ENCODE results near the gene NECAP2.
A peak's percentile ranks its signal among the peaks of the same experiment; 100 is the strongest.

The NECAP2 gene, protein sequence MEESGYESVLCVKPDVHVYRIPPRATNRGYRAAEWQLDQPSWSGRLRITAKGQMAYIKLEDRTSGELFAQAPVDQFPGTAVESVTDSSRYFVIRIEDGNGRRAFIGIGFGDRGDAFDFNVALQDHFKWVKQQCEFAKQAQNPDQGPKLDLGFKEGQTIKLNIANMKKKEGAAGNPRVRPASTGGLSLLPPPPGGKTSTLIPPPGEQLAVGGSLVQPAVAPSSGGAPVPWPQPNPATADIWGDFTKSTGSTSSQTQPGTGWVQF

DNA sequence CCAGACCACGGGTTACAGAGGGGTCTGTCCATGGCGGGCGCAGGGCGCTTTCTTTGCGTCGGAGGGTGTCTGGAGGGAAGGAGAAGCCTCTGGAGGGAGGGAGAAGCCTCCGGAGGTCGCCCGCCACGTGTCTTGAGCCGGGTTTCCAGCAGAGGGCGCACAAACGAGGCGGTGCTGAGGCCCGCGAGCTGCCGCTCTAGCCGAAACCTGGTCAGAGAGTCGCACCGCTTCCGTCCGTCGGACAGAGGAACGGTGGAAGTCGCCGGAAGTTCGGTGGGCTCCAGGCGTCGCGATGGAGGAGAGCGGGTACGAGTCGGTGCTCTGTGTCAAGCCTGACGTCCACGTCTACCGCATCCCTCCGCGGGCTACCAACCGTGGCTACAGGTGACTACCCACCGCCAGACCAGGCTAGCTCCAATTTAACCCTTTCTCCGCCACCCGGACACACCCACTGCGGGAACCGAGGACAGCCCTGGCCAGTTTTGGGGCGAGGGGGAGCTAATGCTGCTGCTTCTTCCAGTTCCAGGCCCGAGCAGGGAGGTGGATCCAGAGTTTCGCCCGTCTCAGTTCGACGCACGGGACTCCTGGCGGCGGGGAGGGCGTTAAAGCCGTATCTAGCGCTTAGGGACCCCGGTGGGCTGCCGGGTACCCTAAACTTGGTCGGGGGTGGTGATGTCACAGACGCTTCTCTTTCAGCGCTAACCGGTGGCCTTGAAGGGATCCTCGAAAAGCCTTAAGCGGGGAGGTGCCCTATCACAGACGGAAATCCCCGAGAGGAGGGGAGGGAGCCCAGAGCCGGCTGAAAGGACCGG is at the start of gene NECAP2:
NECAP2 (plus strand) TSS at position 255 of the 812 bp plus-strand sequence; CDS start at position 293, 38 bp downstream.
- peak; percentile 97 for DNase-seq (ENCODE audit: low spot score)

DNA sequence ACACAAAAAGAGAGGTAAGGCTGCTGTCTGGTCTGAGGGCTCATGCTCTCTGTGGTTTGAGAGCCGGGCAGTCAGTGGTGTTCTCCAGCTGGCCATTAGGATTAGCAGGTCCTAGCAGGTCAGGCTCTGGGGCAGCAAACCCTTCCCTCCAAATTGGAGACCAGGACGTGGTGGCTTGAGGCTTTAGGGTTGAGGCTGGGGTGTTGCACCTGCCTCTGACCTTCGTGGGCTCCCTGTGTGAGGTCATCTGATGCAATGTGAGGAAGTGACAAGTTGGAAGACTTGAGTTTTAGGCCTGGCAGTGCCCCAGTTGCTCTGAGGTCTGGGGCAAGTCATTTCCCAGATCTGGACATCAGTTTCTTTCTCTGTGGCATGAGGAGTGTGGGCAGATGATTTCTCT is 49.1 kb upstream of the NECAP2 start:
- DNase-seq (ENCODE audit: low spot score), result no peak

GRCh38 chr1:16392740-16393569 is 47.6 kb upstream of the NECAP2 start:
- DNase-seq (ENCODE audit: low spot score), result no peak

- peak; percentile 37 for DNase-seq (ENCODE audit: low spot score)
Measured at GRCh38 chr1:16393570-16394521, 46.7 kb upstream of the NECAP2 start.

- DNase-seq (ENCODE audit: low spot score), result no peak
Measured at GRCh38 chr1:16394977-16395376, 45.5 kb upstream of the NECAP2 start.

GRCh38 chr1:16396591-16396990 is 43.9 kb upstream of the NECAP2 start:
- DNase-seq (ENCODE audit: low spot score), result no peak

GRCh38 chr1:16397120-16397519 is 43.4 kb upstream of the NECAP2 start:
- DNase-seq (ENCODE audit: low spot score), result no peak

GRCh38 chr1:16398371-16398953 is 42.1 kb upstream of the NECAP2 start:
- no peak for DNase-seq (ENCODE audit: low spot score)

GRCh38 chr1:16402742-16403141 is 37.8 kb upstream of the NECAP2 start:
- DNase-seq (ENCODE audit: low spot score), result no peak

GRCh38 chr1:16405441-16405840 is 35.1 kb upstream of the NECAP2 start:
- no peak for DNase-seq (ENCODE audit: low spot score)

- no peak for DNase-seq (ENCODE audit: low spot score)
Measured at GRCh38 chr1:16406868-16407267, 33.7 kb upstream of the NECAP2 start.

GRCh38 chr1:16409536-16410152 is 30.9 kb upstream of the NECAP2 start:
- DNase-seq (ENCODE audit: low spot score), result no peak

DNA sequence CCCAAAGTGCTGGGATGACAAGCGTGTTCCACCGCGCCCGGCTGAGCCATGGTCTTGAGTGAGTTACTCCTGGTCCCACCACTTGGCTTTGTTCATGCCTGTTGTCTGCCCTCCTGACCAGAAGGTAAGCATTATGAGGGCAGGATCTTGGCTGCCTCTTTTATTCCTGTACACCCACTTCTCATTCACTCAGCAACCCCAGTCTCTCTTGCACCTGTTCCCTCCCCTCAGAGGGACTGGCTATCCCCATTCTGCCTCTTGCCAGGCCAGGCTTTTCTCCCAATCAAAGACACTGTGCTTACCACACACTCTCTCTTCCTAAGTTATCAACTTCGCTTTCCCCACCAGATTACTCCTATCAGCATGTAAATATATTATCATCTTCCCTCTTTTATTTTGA is 29.7 kb upstream of the NECAP2 start:
- DNase-seq (ENCODE audit: low spot score), result no peak

DNA sequence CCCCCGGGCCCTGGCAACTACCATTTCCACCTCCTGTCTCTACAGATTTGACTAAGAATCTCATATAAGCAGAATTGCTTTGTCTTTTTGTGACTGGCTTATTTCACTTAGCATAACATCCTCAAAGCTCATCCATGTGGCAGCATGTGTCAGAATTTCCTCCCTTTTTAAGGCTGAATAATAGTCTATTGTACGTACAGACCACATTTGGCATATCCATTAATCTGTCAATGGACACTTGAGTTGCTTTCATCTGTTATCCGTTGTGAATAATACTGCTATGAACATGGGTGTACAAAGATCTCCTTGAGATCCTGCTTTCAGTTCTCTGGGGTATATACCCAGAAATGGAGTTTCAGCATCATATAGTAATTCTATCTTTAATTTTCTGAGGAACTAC is 27.3 kb upstream of the NECAP2 start:
- no peak for DNase-seq (ENCODE audit: low spot score)

- no peak for DNase-seq (ENCODE audit: low spot score)
Measured at GRCh38 chr1:16418823-16419425, 21.6 kb upstream of the NECAP2 start.

DNA sequence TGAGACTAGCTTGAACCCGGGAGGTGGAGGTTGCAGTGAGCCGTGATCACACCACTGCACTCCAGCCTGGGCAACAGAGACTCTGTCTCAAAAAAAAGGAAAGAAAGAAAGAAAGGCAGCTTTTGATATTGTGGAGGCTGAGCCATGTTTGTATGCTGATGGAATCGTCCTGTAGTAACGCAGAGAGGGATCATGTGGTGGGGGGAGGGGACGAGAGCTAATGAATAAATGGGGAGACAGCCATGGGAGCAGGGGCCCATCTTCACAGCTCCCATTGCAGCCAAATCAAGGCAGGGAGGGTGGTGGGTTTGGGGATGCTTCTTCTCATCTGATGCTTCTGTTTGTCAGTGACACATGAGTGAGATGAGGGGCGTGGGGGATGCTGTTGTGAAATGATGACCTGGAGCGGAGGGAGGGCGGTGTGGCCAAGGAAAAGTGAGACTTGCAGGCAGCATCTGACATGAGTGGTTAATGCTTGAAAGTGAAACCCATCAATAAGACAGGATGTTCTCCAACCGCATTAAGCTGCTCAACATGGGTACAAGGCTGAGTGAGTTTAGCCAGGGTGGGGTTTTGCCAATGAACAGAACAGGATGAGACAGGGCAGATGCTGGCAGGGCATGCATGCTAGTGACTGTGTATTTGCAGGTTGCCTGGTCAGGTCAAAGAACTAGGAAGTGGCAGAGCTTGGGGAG is 20.0 kb upstream of the NECAP2 start:
- peak; percentile 60 for DNase-seq (ENCODE audit: low spot score)

DNA sequence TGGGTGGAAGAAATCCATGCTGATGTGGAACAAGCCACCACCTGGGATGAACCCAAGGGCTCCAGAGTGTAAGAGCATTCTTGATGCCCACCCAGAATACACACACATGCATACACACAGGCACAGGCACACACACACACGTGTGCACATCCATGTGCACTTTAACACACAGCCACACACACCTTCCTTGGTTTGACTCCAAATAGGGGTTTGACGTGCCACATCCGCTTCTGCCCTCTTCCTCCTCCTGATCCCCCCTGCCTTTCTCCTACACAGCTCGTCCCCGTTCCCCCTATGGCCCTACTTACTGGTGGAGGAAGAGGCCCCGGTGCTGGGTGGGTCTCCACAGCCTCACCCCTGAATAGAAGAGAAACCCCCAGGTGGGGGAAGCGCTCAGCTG is 19.3 kb upstream of the NECAP2 start:
- DNase-seq (ENCODE audit: low spot score), result no peak

GRCh38 chr1:16422041-16422440 is 18.5 kb upstream of the NECAP2 start:
- no peak for DNase-seq (ENCODE audit: low spot score)

Data from NAMALWA (cell line).